Measurements from ENCODE around the gene PLEKHJ1. TPM values are rescaled to one million over a fixed set of nuclear protein-coding genes. Genes with fewer than 3 reads are reported as not detected.
A peak's percentile ranks its signal among the peaks of the same experiment; 100 is the strongest.

PLEKHJ1 gene
- total RNA-seq, 1 donor from 2014 or later = 78.3 TPM

- Histone ChIP-seq H4K20me1 (ENCODE audit: insufficient read depth, low read length) (peaks cover 61% of the 10 kb centered on the region), H3K27me3 (ENCODE audit: insufficient read depth, low read length) (peaks cover 22% of the 10 kb centered on the region), H3K4me2 (ENCODE audit: low read length) (no peak overlapping the region), H3K4me1 (ENCODE audit: insufficient read depth, low read length) (peaks cover 7% of the 10 kb centered on the region), H3K4me3 (ENCODE audit: insufficient read depth, low read depth, low read length) (no peak overlapping the region), H3K9me3 (ENCODE audit: insufficient read depth, low read depth, low read length) (no peaks in the 10 kb centered on the region), H3K36me3 (ENCODE audit: insufficient read depth, low read length) (peaks cover 4% of the 10 kb centered on the region), H3K79me2 (ENCODE audit: insufficient read depth, low read length) (peaks cover 6% of the 10 kb centered on the region), H3K9ac (ENCODE audit: low read length) (no peak overlapping the region), H3K27ac (ENCODE audit: low read depth, low read length) (no peak overlapping the region), H2AFZ (ENCODE audit: low read depth, low read length) (no peak overlapping the region)
- FAIRE-seq (no peak), DNase-seq (ENCODE audit: low read depth) (no peak)
- Mint-ChIP-seq H3K36me3 (ENCODE audit: low read depth, unreplicated experiment) (peaks cover 1% of the 10 kb centered on the region), H3K27ac (ENCODE audit: unreplicated experiment) (no peak overlapping the region), H3K27me3 (ENCODE audit: low read depth, unreplicated experiment) (peaks cover 3% of the 10 kb centered on the region), H3K9me3 (ENCODE audit: unreplicated experiment) (no peaks in the 10 kb centered on the region), H3K4me3 (ENCODE audit: unreplicated experiment) (no peak overlapping the region), H3K4me1 (ENCODE audit: low read depth, unreplicated experiment) (no peaks in the 10 kb centered on the region)
- no peak for TF ChIP-seq CTCF (IDR thresholded peaks at IDR 0.05; ENCODE audit: insufficient read depth, low read depth, low read length)
- TF ChIP-seq EZH2 (IDR thresholded peaks at IDR 0.05; ENCODE audit: insufficient read depth, low read length) = peak; percentile 21
These were observed 14.6 kb upstream of the PLEKHJ1 start for GRCh38 chr19:2250766-2251105.

- FAIRE-seq (no peak), DNase-seq (ENCODE audit: low read depth) (no peak)
- Mint-ChIP-seq H3K4me1 (ENCODE audit: low read depth, unreplicated experiment) (no peaks in the 10 kb centered on the region), H3K27ac (ENCODE audit: unreplicated experiment) (no peak overlapping the region), H3K36me3 (ENCODE audit: low read depth, unreplicated experiment) (peaks cover 1% of the 10 kb centered on the region), H3K4me3 (ENCODE audit: unreplicated experiment) (no peak overlapping the region), H3K9me3 (ENCODE audit: unreplicated experiment) (no peaks in the 10 kb centered on the region), H3K27me3 (ENCODE audit: low read depth, unreplicated experiment) (peaks cover 3% of the 10 kb centered on the region)
- H3K9ac ChIP-seq (ENCODE audit: low read length) = no peak overlapping the region
- no peak overlapping the region for H3K27ac ChIP-seq (ENCODE audit: low read depth, low read length)
- TF ChIP-seq EZH2 (IDR thresholded peaks at IDR 0.05; ENCODE audit: insufficient read depth, low read length) (peak; percentile 43), CTCF (IDR thresholded peaks at IDR 0.05; ENCODE audit: insufficient read depth, low read depth, low read length) (no peak)
- H3K9me3 ChIP-seq (ENCODE audit: insufficient read depth, low read depth, low read length) = no peaks in the 10 kb centered on the region
- H3K79me2 ChIP-seq (ENCODE audit: insufficient read depth, low read length) = peaks cover 6% of the 10 kb centered on the region
- peaks cover 67% of the 10 kb centered on the region for H4K20me1 ChIP-seq (ENCODE audit: insufficient read depth, low read length)
- H3K4me3 ChIP-seq (ENCODE audit: insufficient read depth, low read depth, low read length) = no peak overlapping the region
- peaks cover 22% of the 10 kb centered on the region for H3K27me3 ChIP-seq (ENCODE audit: insufficient read depth, low read length)
- peaks cover 8% of the 10 kb centered on the region for H3K36me3 ChIP-seq (ENCODE audit: insufficient read depth, low read length)
- H2AFZ ChIP-seq (ENCODE audit: low read depth, low read length) = no peak overlapping the region
- peaks cover 7% of the 10 kb centered on the region for H3K4me1 ChIP-seq (ENCODE audit: insufficient read depth, low read length)
- no peak overlapping the region for H3K4me2 ChIP-seq (ENCODE audit: low read length)
These were observed 14.0 kb upstream of the PLEKHJ1 start for GRCh38 chr19:2249880-2250765.

All from astrocyte (in vitro differentiated cells and primary cell).